Loucy (cell line): ENCODE results near the gene RGPD3.
"Not testable (repeated sequence)": the region's sequence is repeated elsewhere in the genome, so short reads cannot be mapped to it uniquely, and the experiment has no call there.

Source experiments
- EZH2phosphoT487 ChIP-seq: fragments of 200-600 bp; IDR thresholded peaks from 2 replicates; pipeline ENCODE4 v1.6.1; 2018; ENCODE audit warnings: antibody characterized with exemption, mild to moderate bottlenecking, moderate library complexity, borderline replicate concordance
- TF ChIP-seq, protein P1 (sequence below): fragments of 200-600 bp; sonication (generic); conservative IDR thresholded peaks from 2 replicates; pipeline ENCODE4 v1.5.1; 2014; ENCODE audit warnings: mild to moderate bottlenecking, antibody characterized with exemption, low read length

DNA sequence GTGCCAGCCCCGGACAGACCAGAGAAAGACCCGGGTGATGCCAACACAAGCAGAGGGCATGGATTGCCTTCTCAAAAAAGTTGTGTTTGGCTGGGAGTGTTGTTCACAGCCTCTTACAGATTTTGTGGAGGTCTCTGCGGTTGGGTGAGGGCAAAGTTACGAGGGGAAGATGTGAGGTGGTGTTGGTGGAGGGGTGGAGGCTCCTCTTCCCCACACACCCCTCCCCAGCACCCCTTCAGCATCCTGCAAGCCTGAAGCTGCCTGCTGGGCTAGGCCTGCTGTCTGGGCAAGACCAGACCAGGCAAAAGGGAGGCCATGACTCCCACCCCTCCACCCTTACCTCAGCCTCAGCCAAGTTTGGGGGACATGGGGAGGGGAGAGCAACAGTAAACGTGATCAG is 45.2 kb upstream of the RGPD3 start:
- TF ChIP-seq, protein P1, sequence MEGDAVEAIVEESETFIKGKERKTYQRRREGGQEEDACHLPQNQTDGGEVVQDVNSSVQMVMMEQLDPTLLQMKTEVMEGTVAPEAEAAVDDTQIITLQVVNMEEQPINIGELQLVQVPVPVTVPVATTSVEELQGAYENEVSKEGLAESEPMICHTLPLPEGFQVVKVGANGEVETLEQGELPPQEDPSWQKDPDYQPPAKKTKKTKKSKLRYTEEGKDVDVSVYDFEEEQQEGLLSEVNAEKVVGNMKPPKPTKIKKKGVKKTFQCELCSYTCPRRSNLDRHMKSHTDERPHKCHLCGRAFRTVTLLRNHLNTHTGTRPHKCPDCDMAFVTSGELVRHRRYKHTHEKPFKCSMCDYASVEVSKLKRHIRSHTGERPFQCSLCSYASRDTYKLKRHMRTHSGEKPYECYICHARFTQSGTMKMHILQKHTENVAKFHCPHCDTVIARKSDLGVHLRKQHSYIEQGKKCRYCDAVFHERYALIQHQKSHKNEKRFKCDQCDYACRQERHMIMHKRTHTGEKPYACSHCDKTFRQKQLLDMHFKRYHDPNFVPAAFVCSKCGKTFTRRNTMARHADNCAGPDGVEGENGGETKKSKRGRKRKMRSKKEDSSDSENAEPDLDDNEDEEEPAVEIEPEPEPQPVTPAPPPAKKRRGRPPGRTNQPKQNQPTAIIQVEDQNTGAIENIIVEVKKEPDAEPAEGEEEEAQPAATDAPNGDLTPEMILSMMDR: not testable (repeated sequence)
- not testable (repeated sequence) for TF ChIP-seq EZH2phosphoT487
